ENCODE measurements around the gene FGFR2. TPM values are rescaled to one million over a fixed set of nuclear protein-coding genes. Genes with fewer than 3 reads are reported as not detected.

FGFR2 gene
- total RNA-seq, 4 donors from 2014 or later = 41.6 to 79.3 (median 60.5) TPM

DNA sequence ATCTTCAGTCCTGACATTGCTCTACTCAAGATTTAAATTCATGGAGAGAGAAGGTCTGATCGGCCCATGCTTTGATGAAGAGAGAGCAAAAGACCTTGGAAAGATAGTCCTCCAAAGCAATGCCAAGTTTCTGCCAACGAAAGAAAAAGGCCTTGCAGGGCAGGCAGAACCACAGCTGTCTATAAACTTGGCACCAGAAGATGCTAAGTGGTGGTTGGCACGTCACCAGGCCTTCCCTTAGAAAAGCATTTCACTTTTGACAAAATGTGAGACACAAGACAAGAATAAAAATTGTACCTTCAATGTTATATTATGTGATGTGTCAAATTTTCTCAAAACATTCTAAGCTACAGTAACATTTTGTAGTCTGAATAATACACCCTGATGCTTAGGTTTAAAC is 42.0 kb upstream of the FGFR2 start:
- H3K4me3 ChIP-seq = no peak overlapping the region
- WGBS, 2 donors (ENCODE audit: low coverage in 1 of 2) = 47 to 66% methylated on average over 2 to 3 of the region's 3 CpGs
- H3K27me3 ChIP-seq = no peaks in the 10 kb centered on the region
- no peaks in the 10 kb centered on the region for H3K4me1 ChIP-seq
- no peak for TF ChIP-seq EP300 (IDR thresholded peaks at IDR 0.05)
- no peak for TF ChIP-seq POLR2A (IDR thresholded peaks at IDR 0.05)
- TF ChIP-seq, protein P1, sequence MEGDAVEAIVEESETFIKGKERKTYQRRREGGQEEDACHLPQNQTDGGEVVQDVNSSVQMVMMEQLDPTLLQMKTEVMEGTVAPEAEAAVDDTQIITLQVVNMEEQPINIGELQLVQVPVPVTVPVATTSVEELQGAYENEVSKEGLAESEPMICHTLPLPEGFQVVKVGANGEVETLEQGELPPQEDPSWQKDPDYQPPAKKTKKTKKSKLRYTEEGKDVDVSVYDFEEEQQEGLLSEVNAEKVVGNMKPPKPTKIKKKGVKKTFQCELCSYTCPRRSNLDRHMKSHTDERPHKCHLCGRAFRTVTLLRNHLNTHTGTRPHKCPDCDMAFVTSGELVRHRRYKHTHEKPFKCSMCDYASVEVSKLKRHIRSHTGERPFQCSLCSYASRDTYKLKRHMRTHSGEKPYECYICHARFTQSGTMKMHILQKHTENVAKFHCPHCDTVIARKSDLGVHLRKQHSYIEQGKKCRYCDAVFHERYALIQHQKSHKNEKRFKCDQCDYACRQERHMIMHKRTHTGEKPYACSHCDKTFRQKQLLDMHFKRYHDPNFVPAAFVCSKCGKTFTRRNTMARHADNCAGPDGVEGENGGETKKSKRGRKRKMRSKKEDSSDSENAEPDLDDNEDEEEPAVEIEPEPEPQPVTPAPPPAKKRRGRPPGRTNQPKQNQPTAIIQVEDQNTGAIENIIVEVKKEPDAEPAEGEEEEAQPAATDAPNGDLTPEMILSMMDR (IDR thresholded peaks at IDR 0.05) = no peak
- TF ChIP-seq POLR2AphosphoS5 (IDR thresholded peaks at IDR 0.05) = no peak
- no peak overlapping the region for H3K27ac ChIP-seq
- no peaks in the 10 kb centered on the region for H3K36me3 ChIP-seq
- ATAC-seq = no peak
- H3K9me3 ChIP-seq = peaks cover 0 to 28% (median 0%) of the 10 kb centered on the region in 3 donors

DNA sequence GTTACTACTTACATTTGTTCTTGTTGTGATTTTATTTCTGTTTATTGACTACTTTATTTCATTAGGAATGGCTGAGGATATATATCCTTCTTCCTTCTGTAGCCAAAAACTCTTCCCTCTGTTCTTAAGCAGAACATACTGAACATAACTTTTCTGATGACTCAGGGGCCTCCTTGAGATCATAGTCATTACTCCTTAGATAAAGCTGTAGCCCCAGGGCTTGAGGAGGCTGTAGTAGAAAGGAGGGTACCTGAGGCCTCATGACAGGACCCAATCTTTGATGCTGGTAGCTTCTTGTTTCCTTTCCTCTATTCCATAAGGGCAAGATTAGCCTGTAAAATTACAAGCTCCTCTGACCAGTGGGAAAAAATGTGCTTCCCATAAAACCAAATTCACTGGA is 41.2 kb upstream of the FGFR2 start:
- Histone ChIP-seq H3K27ac (no peak overlapping the region), H3K27me3 (no peaks in the 10 kb centered on the region), H3K4me1 (no peaks in the 10 kb centered on the region), H3K9me3 (peaks cover 0 to 28% (median 0%) of the 10 kb centered on the region in 3 donors), H3K36me3 (no peaks in the 10 kb centered on the region), H3K4me3 (no peak overlapping the region)
- TF ChIP-seq POLR2AphosphoS5 (IDR thresholded peaks at IDR 0.05) (no peak), EP300 (IDR thresholded peaks at IDR 0.05) (no peak), POLR2A (IDR thresholded peaks at IDR 0.05) (no peak)
- TF ChIP-seq, protein P1 (IDR thresholded peaks at IDR 0.05) = no peak
- ATAC-seq = no peak

DNA sequence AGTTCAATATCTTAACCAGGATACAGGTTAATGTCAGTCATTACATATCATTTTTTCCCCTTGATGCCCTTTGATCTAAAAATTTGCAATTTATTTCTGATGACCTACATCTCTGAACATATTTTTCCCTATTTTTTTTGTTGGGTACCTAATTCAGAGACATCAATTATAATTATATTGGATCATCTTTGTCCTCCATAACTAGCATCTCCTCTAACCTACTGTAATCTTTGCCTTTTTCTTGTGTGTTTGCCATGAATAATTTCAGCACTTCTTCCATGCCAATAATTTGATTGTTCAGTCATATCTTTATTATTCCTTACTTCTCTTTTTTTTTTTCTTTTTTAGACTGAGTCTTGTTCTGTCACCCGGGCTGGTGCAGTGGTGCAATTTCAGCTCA is 39.2 kb upstream of the FGFR2 start:
- H3K27ac ChIP-seq = no peak overlapping the region
- no peak for ATAC-seq
- H3K36me3 ChIP-seq = no peaks in the 10 kb centered on the region
- H3K9me3 ChIP-seq = peaks cover 0 to 28% (median 0%) of the 10 kb centered on the region in 3 donors
- H3K4me1 ChIP-seq = no peaks in the 10 kb centered on the region
- H3K4me3 ChIP-seq = no peak overlapping the region
- no peak for TF ChIP-seq POLR2AphosphoS5 (IDR thresholded peaks at IDR 0.05)
- TF ChIP-seq EP300 (IDR thresholded peaks at IDR 0.05) = no peak
- TF ChIP-seq, protein P1 (IDR thresholded peaks at IDR 0.05) = no peak
- no peak for TF ChIP-seq POLR2A (IDR thresholded peaks at IDR 0.05)
- 100% methylated on average over 1 of the region's 1 CpG for WGBS, 2 donors (ENCODE audit: low coverage in 1 of 2)
- H3K27me3 ChIP-seq = no peaks in the 10 kb centered on the region

DNA sequence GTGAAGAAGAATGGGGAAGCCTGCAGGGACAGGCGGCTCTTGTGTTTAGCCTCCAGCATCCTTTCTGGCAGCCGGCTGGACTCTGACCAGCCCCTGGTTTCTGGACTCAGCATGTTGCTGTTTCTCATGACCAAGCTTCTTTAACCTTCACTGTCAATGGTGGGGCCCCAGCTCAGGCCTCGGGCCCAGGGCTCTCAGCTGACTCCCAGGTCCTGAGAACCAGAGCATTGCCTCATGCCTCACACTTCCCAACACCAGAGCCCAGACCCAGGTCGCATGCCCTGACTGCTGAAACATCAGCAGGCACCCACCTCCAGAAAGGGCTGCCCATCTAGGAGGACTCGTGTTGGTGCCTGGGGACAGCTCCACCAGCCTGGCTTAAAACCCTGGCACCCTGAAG is 34.8 kb upstream of the FGFR2 start:
- Histone ChIP-seq H3K9me3 (peaks cover 0 to 12% (median 0%) of the 10 kb centered on the region in 3 donors), H3K4me3 (no peak overlapping the region), H3K27me3 (no peaks in the 10 kb centered on the region), H3K36me3 (no peaks in the 10 kb centered on the region), H3K4me1 (peaks cover 0 to 25% (median 7%) of the 10 kb centered on the region in 3 donors), H3K27ac (no peak overlapping the region)
- TF ChIP-seq EP300 (IDR thresholded peaks at IDR 0.05) (no peak), POLR2AphosphoS5 (IDR thresholded peaks at IDR 0.05) (no peak), POLR2A (IDR thresholded peaks at IDR 0.05) (no peak)
- TF ChIP-seq, protein P1 (IDR thresholded peaks at IDR 0.05) = no peak
- ATAC-seq = no peak
- 100% methylated on average over 1 of the region's 5 CpGs; no CpG with 5 or more reads in 1 of the 2 donors for WGBS, 2 donors (ENCODE audit: low coverage in 1 of 2)

DNA sequence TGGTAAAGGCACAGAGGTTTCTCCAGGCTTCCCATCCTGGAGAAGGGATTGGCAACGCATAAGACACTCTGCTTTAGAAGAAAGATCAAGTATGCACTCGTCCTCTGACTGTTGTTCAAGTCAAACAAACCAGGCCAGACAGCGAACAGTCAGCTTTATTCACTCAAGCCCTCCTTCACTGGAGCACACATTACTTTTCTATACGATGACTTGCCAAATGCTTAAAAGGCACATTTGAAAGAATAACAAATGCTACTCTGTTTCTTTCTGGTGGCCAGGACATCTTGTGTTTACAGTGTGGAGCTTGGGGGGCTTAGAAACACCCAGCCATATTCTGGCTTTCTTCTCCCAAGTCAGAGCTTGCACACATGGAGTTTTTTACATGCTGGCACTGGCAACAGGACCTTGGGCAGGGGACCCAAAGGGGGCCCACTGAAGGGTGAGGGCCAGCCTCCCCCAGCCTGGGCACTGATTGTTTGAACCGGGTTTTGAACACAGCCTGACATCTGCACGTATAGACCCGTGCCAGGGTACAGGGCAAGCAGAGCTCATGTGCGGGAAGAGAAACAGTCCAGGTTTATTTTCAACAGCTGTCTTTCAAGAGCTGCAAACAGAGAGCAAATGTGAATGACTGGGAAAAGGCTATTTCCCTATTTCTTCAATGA is 33.3 kb upstream of the FGFR2 start:
- Histone ChIP-seq H3K9me3 (no peaks in the 10 kb centered on the region), H3K27me3 (no peaks in the 10 kb centered on the region), H3K4me1 (peaks cover 0 to 33% (median 7%) of the 10 kb centered on the region in 3 donors), H3K4me3 (no peak overlapping the region), H3K27ac (no peak overlapping the region), H3K36me3 (no peaks in the 10 kb centered on the region)
- WGBS, 2 donors (ENCODE audit: low coverage in 1 of 2) = 7 to 36% methylated on average over 3 to 7 of the region's 8 CpGs
- no peak for ATAC-seq
- no peak for TF ChIP-seq POLR2AphosphoS5 (IDR thresholded peaks at IDR 0.05)
- TF ChIP-seq EP300 (IDR thresholded peaks at IDR 0.05) = no peak
- TF ChIP-seq POLR2A (IDR thresholded peaks at IDR 0.05) = no peak
- TF ChIP-seq, protein P1 (IDR thresholded peaks at IDR 0.05) = no peak
